COLO829 (cell line): ENCODE data around the gene INPP5D.
"Not testable (repeated sequence)": the region's sequence is repeated elsewhere in the genome, so short reads cannot be mapped to it uniquely, and the experiment has no call there.

ENCODE experiments used
- DNase-seq: peaks from one replicate; pipeline ENCODE4 v3.0.0; 2012; ENCODE audit warnings: low spot score

The INPP5D gene

DNA sequence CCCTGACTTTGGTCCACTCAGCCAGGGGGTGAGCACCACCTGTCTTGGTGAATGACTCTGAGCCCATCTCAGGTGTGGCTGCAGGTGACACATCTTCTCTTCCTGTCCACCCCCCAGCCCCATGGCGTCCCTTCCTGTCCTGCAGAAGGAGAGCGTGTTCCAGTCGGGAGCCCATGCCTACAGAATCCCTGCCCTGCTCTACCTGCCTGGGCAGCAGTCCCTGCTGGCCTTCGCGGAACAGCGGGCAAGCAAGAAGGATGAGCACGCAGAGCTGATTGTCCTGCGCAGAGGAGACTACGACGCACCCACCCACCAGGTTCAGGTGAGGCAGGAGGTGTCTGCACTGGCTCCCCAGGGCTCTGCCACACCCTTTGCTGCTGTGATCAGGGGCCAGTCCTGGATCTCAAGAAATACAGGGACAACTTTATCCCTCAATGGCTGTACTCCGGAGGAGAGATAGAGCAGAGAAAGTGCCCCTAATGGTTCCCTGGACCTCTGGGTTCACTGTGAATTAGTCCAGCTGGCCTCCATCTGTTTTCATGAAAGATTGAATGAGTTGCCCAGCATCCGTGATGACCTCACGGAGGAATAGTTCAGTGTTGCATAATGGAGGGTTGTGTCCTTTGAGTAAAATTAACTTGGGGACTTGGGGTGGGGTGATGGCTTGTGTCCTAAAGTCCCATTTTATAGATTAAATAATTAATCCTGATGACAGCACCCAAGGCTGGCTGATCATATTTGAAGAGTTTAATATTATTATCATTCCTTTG lies 27.4 kb upstream of the INPP5D start, which contains the start of gene NEU2:
Gene NEU2, plus strand, starts transcription at position 122 of the 770 bp plus-strand sequence. Its CDS starts 0 bp downstream, at position 122.
- no peak for DNase-seq

DNA sequence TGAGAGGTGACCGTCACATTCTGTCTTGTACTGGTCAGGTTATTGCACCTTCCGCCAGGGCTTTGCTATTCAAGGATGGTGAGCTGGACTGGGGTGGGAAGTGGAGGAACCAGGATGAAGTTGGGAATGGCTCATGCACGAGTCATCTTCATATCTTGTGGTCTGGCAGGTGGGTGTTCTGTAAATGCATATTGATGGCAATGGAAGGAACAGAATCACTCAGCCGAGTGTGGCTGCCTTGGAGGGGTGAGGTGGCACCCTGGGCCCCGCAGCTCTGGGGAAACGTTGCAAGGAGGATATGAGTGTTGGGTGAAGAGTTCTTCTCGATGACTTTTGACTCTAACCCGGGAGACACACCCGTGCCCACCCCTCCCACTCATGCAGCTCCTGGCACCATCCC lies 26.5 kb upstream of the INPP5D start:
- DNase-seq = no peak

DNA sequence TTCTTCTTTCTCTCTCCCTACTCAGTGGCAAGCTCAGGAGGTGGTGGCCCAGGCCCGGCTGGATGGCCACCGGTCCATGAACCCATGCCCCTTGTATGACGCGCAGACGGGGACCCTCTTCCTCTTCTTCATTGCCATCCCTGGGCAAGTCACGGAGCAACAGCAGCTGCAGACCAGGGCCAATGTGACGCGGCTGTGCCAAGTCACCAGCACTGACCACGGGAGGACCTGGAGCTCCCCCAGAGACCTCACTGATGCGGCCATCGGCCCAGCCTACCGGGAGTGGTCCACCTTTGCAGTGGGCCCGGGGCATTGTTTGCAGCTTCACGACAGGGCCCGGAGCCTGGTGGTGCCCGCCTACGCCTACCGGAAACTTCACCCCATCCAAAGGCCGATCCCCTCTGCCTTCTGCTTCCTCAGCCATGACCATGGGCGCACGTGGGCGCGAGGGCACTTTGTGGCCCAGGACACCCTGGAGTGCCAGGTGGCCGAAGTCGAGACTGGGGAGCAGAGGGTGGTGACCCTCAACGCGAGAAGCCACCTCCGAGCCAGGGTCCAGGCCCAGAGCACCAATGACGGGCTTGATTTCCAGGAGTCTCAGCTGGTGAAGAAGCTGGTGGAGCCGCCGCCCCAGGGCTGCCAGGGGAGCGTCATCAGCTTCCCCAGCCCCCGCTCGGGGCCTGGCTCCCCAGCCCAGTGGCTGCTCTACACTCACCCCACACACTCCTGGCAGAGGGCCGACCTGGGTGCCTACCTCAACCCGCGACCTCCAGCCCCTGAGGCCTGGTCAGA lies 25.9 kb upstream of the INPP5D start:
- DNase-seq = no peak

DNA sequence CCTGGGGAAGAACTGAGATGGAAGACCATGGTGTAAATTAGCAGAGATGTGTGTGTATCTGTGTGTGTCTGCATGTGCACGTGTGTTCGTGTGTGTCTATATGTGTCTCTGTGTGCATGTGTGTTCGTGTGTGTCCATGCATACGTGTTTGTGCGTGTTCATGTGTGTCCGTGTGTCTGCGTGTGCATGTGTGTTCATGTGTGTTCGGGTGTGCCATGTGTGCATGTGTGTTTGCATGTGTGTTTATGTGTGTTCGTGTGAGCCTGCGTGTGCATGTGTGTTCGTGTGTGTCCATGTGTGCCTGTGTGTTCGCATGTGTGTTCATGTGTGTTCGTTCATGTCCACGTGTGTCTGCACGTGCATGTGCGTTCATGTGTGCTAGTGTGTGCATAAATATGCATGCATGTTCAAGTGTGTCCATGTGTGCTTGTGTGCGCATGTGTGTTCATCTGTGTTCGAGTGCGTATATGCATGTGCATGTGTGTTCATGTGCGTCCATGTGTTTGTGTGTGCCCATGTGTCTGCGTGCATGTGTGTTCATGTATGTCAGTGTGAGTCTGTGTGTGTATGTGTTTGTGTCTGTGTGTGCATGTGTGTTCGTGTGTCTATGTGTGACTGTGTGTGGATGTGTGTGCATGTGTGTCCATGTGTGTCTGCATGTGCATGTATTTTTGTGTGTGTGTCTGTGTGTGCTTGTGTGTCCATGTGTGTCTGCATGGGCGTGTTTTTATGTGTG lies 24.5 kb upstream of the INPP5D start:
- no peak for DNase-seq

DNA sequence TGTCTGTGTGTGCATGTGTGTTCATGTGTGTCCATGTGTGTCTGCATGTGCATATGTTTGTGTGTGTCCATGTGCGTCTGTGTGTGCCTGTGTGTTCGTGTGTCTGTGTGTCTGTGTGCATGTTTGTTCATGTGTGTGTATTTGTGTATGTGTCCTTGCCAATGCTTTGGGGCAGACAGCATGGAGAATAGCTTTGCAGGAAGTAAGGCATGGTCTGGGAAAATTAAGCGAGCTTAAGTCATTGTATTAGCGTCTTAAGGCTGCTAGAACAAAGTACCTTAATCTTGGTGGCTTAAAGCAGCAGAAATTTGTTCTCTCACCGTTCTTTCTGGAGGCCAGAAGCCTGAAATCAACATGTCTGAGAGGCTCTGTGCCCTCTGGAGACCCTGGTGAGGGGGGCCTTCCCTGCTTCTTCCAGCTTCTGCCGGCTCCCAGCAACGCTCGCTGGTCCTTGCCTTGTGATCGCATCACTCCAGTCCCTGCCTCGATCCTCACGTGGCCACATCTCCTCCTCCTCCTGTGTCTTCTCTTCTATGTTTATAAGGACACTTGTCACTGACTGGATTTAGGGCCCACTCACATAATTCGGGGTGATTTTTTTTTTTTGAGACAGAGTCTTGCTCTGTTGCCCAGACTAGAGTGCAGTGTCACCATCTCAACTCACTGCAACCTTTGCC lies 23.8 kb upstream of the INPP5D start:
- no peak for DNase-seq

DNA sequence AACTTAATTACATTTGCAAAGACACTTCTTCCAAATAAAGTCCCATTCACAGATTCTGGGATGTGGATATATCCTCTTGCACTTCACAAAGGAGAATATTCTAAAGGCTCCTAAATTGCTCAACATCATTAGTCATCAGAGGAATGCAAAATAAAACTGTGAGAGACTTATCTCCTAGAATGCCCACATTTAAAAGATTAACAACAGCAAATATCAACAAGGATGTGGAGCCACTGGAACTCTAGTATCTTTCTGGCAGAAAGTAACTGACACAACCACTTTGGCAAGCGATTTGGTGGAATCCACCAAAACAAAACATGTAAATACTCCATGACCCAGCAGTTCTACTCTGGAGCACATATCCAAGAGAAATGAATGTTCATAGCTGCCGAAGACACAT lies 23.1 kb upstream of the INPP5D start:
- DNase-seq = no peak

DNA sequence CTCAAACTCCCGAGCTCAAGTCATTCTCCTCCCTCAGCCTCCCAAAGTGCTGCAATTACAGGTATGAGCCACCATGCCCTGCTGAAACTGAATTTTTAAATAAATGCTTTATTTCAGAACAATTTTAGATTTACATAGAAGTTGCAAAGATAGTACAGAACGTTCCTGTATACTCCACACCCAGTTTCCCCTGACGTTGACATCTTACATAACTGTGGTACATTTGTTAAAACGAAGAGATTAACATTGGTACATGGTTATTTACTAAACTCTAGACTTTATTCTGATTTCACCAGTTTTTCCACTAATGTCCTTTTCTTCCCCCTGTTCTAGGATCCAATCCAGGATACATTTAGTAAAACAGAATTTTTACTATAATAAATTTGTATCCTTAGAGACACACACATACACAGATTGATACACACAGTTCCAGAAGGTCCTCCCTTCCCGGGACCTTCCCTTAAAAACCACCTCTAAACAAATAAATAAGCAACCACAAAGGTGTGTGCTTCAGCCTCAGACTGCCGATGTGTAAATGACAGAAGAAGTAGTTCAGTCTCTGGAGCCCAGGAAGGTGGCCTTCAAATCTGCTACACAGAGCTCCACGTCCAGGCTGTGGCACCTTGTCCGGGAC lies 20.8 kb upstream of the INPP5D start:
- no peak for DNase-seq

DNA sequence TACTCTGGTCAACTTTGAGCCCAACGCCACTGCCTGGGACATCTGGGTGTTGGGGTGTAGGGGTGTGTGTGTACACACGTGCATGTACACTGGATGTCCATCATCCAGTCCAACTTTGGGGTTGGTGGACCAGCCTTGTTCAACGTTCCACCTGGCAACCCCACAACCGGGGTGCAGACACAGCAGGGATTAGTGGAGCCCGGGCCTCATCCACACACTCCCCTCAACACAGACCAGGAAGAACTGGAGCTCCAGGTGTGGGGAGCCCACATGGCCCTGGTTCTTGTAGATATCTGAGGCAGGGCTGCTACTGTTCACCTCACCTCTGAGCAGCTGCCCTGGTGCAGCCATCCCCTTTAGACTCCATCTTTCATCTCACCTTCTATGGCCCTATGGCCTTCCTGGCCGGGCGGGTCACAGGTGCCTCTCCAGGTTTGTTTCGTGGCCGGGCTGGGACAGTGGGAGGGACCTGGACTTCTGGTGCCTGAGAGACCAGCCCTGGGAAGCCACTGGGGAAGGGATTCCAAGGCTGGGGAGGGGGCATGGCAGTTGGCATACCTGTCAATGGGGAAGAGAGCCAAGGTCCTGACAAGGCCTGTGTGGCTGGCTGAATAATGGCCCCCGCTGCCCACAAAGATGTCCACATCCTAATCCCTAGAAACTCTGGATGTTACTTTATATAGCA lies 20.2 kb upstream of the INPP5D start:
- no peak for DNase-seq

DNA sequence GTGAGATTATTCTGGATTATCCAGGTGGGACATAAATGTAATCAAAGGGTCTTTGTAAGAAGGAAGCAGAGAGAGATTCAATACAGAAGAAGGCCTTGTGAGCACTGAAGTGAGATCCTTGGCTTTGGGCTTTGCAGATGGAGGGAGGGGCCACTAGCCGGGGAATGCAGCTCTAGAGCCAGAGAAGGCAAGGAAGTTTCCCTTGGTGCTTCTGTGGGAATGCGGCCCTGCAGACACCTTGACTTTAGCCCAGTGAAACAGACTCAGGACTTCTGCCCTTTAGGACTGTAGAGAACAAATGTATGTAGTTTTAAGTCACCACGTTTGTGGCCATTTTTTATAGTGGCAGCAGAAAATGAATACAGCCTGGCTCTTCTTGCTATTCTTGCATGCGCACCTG lies 19.6 kb upstream of the INPP5D start:
- DNase-seq = no peak

DNA sequence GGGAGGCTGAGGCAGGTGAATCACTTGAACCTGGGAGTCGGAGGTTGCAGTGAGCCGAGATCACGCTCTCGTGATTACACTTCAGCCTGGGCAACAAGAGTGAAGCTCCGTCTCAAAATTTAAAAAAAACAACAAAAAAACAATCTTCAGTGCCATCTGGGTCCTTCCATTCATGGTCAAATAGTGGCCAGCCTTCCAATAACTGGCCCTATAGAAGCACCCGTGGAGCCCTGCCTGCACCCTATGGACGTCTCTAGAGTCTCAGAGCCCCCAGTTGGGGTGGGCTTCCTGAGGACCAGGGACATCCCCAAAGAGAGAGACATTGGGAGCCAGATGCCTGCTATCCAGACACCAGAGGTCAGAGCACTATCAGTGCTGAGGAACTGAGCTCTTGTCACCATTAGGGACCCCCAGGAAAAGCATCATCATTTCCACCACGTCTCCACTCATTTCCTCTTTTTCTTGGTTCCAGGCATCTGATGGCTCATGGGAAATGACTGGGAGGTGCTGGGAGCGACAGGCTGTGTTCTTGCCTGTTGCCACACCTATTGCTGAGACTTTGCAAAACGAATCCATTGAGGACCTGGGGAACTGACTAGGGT lies 18.3 kb upstream of the INPP5D start:
- no peak for DNase-seq

DNA sequence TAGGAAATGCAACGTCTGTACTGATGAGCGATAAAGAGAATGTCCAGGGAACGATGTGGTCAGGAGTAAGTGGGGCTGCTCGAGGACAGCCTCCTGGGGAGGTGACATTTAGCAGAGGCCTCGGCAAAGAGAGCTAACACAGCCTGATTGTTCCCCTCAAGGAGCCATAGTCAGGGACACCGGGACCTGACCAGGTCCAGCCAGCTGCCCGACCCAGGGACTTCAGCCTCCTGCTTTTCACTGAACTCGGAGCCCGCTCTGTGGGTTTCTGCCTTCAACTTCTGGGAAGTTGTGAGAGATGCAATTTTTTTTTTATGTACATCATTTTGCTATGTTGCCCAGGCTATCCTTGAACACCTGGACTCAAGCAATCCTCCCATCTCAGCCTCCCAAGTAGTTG lies 17.6 kb upstream of the INPP5D start:
- DNase-seq = no peak

DNA sequence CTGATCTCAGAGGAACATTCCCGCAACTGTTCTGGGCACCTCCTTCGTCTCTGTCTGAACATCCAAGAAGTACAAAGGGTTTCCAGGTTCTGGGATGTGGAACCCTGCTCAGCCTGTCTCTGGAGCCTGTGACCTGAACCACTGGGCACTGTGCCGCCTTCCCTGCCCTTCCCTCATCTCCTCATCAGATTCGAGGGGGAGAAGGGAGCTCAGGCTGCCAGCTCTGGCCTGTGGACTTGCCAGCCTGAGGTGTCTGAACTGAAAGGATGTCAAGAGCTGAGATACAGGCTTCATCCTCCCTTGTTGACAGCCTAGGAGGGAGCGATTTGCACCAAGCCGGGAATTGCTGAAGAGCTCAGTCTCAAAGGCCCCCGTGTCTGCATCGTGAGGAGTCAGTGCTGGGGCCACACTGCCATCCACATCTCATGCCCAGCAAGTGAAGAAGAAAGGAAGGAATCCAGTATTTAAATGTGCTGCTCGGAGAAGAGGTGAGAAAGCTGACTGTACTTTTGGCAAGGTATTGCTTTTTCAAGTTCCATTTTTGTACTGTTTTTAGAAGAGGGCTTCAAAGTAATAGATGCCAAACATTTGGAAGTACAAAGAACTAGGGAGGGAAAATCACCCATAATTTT lies 15.1 kb upstream of the INPP5D start:
- no peak for DNase-seq

DNA sequence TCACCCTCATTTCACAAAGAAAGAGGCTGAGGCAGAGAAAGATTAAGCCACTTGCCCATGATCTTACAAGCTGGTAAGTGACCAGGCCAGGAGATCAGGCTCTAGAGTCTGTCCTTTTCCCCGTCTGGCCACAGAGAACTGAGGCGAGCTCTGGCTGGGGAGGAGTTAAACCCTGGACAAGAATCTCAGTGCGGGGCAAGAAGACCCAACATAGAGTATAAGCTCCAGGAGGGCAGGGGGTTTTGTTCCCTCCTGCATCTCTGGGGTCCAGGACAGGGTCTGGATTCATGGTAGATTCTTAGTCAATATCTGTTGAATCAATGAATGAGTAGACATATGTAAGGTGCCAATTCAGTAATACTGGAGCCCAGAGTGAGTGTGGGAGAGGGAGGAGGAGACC lies 12.9 kb upstream of the INPP5D start:
- DNase-seq = no peak

DNA sequence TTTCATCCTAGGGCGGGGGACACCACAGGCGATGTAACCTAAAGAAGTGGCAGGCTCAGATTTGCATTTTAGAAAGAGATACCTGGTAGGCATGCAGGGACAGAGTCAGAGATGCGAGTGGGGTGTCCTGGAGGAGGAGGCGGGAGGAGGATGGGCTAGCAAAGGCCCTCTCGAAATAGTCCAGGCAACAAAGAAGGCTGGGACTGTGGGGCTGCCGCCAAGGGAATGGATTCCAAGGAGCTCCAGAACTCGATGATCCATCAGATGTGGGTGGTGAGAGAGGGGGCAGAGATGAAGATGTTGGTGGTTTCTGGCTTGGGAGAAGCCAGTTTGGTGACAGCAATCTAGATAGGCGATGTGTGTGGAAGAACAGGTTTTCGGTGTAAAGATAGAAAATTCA lies 12.5 kb upstream of the INPP5D start:
- DNase-seq = no peak

DNA sequence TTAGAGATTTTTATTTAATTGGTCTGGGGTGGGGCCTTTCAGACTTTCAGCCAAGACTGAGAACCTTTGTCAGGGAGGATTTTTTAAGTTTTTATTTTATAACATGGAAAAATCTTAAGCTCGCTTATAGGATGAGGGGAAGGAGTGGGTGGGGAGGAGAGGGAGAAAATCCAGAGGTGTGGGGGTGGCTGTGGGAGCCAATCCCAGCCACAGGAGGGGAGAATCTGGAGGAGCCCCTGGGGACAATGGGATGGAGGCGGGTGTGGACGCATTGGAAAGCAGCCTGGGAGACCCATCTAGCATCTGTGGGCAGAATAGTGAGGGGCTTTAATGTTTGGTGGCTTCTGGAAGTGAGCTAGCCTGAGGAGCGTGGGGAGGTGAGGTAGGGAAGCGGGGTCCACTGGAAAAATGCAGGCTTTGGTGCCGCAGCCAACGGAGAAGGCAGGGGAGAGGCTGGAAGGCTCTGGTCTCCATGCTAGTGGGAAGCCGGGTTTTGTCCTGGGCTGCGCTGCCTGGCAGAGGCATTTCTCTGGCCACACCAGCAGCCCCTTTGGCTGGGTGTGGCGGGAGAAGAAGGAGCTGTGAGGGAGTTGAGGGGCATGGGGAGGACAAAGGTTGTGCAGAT lies 11.5 kb upstream of the INPP5D start:
- no peak for DNase-seq

DNA sequence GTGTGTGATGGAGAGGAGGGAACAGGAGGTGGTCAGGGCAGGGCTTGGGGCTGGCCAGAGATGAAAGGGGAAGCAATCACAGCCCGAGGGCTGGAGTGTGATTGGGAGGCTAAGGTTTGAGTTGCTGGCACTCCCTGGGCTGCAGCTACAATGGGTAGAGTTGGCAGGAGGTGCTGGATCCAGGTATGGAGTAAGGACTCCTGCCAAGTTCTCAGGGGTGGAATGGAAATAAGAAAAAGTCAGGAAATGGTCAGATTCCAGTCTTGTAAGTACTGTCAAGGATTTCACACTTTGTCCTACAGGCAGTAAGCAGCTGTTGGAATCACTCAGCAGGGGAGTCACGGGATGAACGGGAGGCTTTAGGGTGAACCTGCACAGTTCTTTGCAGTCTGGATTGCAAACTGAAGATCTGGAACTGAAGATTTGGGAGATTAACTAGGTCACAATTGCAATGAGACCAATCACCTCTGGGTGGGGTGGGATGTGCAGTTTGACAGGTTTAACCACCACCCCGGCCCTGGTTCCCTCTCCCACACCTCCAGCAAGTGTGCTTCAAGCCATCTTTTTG lies 10.9 kb upstream of the INPP5D start:
- DNase-seq = no peak

DNA sequence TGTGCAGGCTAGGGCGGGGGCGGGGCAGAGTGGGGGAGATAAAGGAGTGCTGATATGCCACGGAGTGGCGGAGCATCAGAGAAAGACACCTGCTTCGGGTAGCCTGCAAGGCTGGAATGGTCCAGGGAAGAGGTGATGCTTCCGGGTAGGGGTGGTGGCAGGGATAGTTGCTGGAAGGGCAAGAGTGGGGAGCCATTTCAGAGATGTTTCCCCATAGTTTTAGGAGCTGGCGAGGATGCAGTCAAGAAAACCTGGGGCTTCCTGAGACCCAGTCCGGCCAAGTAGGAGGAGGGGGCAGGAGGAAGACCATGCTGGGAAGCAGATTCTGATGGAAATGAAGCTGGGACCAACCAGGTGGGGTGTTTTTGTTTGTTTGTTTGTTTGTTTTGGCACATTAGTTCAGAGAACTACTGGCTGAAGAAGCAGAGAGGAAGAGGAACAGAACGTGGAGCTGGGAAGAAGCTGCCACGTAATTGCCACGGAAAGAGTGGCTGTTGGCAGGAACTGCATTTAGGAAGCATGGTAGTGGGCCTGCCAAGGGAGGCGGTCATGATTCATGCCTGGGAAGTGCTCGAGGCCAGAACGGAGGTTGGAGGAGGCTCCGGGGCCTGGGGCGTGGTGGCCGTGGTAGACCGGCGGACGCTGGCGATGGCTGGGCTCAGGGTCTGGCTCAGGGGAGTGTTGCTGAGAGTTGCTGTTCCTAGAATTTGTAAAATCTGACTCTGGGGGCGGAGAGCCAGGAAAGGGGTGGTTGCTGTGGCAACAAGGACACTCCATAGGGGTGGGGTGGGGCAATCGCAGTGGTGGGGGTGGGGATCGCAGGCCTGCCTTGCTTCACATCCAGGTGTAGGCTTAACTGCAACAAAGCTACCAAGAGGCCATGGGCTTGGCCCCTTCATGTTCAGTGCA lies 8.6 kb upstream of the INPP5D start:
- no peak for DNase-seq

DNA sequence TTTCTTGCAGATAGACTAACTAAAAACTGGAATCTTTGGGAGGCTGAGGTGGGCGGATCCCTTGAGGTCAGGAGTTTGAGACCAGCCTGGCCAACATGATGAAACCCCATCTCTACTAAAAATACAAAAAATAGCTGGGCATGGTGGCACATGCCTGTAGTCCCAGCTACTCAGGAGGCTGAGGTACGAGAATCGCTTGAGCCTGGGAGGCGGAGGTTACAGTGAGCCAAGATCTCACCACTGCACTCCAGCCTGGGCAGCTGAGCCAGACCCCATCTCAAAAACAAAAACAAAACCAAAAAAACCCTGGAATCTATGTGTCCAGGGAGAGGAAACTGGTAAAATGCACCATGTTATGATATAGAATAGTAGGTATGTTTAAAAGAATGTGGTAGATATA lies 7.6 kb upstream of the INPP5D start:
- not testable (repeated sequence) for DNase-seq
